PFSK-1 (cell line): ENCODE results near the gene STAC2.

Source experiments
- REST ChIP-seq, 2 experiments: IDR thresholded peaks; 2 replicates each; pipeline versions ENCODE4 v1.6.1 to v1.8.0; 2011 to 2012; ENCODE audit warnings: low read depth in 2 of 2, low read length in 2 of 2, control low read depth in 1 of 2, inconsistent platforms in 1 of 2, mild to moderate bottlenecking in 1 of 2, moderate library complexity in 1 of 2; ENCODE audit not compliant: insufficient read depth in 1 of 2
- SIN3A ChIP-seq: IDR thresholded peaks from 2 replicates; pipeline ENCODE4 v1.6.1; 2012; ENCODE audit warnings: mild to moderate bottlenecking, low read length, moderate library complexity, borderline replicate concordance; ENCODE audit not compliant: insufficient read depth

- TF ChIP-seq REST (IDR thresholded peaks at IDR 0.05; ENCODE audit: insufficient read depth in 1 of 2, low read depth in 2 of 2, low read length in 2 of 2) (no peak), SIN3A (no peak)
Observed at GRCh38 chr17:39186481-39187002, 39.2 kb downstream of the STAC2 start.
